IgD-negative memory B cell (primary cell): ENCODE data around the gene PPP1CA. TPM values are rescaled to one million over a fixed set of nuclear protein-coding genes. Genes with fewer than 3 reads are reported as not detected.
A peak's percentile ranks its signal among the peaks of the same experiment; 100 is the strongest.

Experiments used
- H3K27ac Mint-ChIP-seq, 3 donors: one replicate each; pipeline ENCODE4 v1.8.0; 2020 to 2022; ENCODE audit warnings: mild to moderate bottlenecking in 3 of 3, mixed read lengths in 3 of 3, moderate library complexity in 1 of 3
- H3K27me3 Mint-ChIP-seq: one replicate; pipeline ENCODE4 v1.8.0; 2021; ENCODE audit warnings: mixed read lengths
- H3K36me3 Mint-ChIP-seq: one replicate; pipeline ENCODE4 v1.8.0; 2020; ENCODE audit warnings: mild to moderate bottlenecking, mixed read lengths
- H3K4me1 Mint-ChIP-seq, 3 donors: one replicate each; pipeline ENCODE4 v1.8.0; 2020 to 2022; ENCODE audit warnings: mixed read lengths in 3 of 3, mild to moderate bottlenecking in 1 of 3
- H3K4me3 Mint-ChIP-seq, 4 donors: one replicate each; pipeline ENCODE4 v1.8.0; 2020 to 2022; ENCODE audit warnings: mild to moderate bottlenecking in 4 of 4, mixed read lengths in 4 of 4, moderate library complexity in 3 of 4
- H3K9me3 Mint-ChIP-seq, 3 donors: one replicate each; pipeline ENCODE4 v1.8.0; 2020 to 2021; ENCODE audit warnings: mixed read lengths in 3 of 3, mild to moderate bottlenecking in 1 of 3
- polyA plus RNA-seq: library from polyadenylated mRNA; unstranded; fragments of 300-500 nt; fragmentation: Illumina TruSeq; gene quantifications from one replicate; pipeline ENCODE4 v1.2.3, GENCODE V29; 2021

Gene PPP1CA
- polyA plus RNA-seq, 1 donor from 2014 or later: 546 TPM

- H3K4me3 Mint-ChIP-seq: peak overlapping the region; percentile 80 to 93 (median 92)
- peaks cover 37 to 53% (median 52%) of the 10 kb centered on the region in 3 donors for H3K4me1 Mint-ChIP-seq
- H3K27me3 Mint-ChIP-seq: peaks cover 3% of the 10 kb centered on the region
- no peaks in the 10 kb centered on the region for H3K9me3 Mint-ChIP-seq
- H3K27ac Mint-ChIP-seq: peak overlapping the region; percentile 89 to 96 (median 91)
- peaks cover 1% of the 10 kb centered on the region for H3K36me3 Mint-ChIP-seq
Observed at GRCh38 chr11:67416416-67417335, 15.0 kb upstream of the PPP1CA start.

GRCh38 chr11:67415501-67416304 is 14.0 kb upstream of the PPP1CA start, which contains the start of gene CARNS1:
Gene CARNS1, plus strand, starts transcription at chr11:67415678. Its CDS starts 522 bp downstream, at chr11:67416200.
- Mint-ChIP-seq H3K36me3 (no peaks in the 10 kb centered on the region), H3K4me1 (peaks cover 43 to 56% (median 55%) of the 10 kb centered on the region in 3 donors), H3K4me3 (peak within 1 kb of the TSS; percentile 86 to 94 (median 92)), H3K9me3 (no peaks in the 10 kb centered on the region), H3K27me3 (peaks cover 3% of the 10 kb centered on the region), H3K27ac (peak within 1 kb of the TSS; percentile 91 to 96 (median 91))

GRCh38 chr11:67413266-67413849 is 11.7 kb upstream of the PPP1CA start:
- Mint-ChIP-seq H3K4me3 (peak overlapping the region in 3 of 4 donors; percentile 78 to 94 (median 87)), H3K4me1 (peaks cover 55 to 60% (median 58%) of the 10 kb centered on the region in 3 donors), H3K9me3 (no peaks in the 10 kb centered on the region), H3K27me3 (peaks cover 3% of the 10 kb centered on the region), H3K27ac (peak overlapping the region; percentile 68 to 100 (median 82)), H3K36me3 (peaks cover 2% of the 10 kb centered on the region)

- Mint-ChIP-seq H3K36me3 (peaks cover 4% of the 10 kb centered on the region), H3K4me1 (peaks cover 59 to 60% (median 60%) of the 10 kb centered on the region in 3 donors), H3K27me3 (peaks cover 3% of the 10 kb centered on the region), H3K4me3 (peak overlapping the region in 3 of 4 donors; percentile 78 to 94 (median 84)), H3K27ac (peak overlapping the region; percentile 68 to 100 (median 82)), H3K9me3 (no peaks in the 10 kb centered on the region)
Observed at GRCh38 chr11:67412495-67413179, 11.0 kb upstream of the PPP1CA start.

GRCh38 chr11:67411785-67412152 is 10.1 kb upstream of the PPP1CA start:
- peak overlapping the region in 1 of 3 donors; percentile 100 for H3K27ac Mint-ChIP-seq
- peaks cover 3% of the 10 kb centered on the region for H3K27me3 Mint-ChIP-seq
- peaks cover 9% of the 10 kb centered on the region for H3K36me3 Mint-ChIP-seq
- peak overlapping the region in 3 of 4 donors; percentile 80 to 100 (median 87) for H3K4me3 Mint-ChIP-seq
- no peaks in the 10 kb centered on the region for H3K9me3 Mint-ChIP-seq
- H3K4me1 Mint-ChIP-seq: peaks cover 61 to 65% (median 63%) of the 10 kb centered on the region in 3 donors

GRCh38 chr11:67410984-67411784 is 9.5 kb upstream of the PPP1CA start:
- peaks cover 57 to 62% (median 58%) of the 10 kb centered on the region in 3 donors for H3K4me1 Mint-ChIP-seq
- no peaks in the 10 kb centered on the region for H3K9me3 Mint-ChIP-seq
- peak overlapping the region; percentile 30 to 100 (median 88) for H3K4me3 Mint-ChIP-seq
- H3K27me3 Mint-ChIP-seq: peaks cover 3% of the 10 kb centered on the region
- H3K27ac Mint-ChIP-seq: peak overlapping the region; percentile 80 to 100 (median 96)
- H3K36me3 Mint-ChIP-seq: peaks cover 9% of the 10 kb centered on the region

GRCh38 chr11:67410369-67410831 is 8.7 kb upstream of the PPP1CA start:
- H3K9me3 Mint-ChIP-seq: no peaks in the 10 kb centered on the region
- peaks cover 3% of the 10 kb centered on the region for H3K27me3 Mint-ChIP-seq
- peak overlapping the region; percentile 90 to 100 (median 94) for H3K4me3 Mint-ChIP-seq
- H3K4me1 Mint-ChIP-seq: peaks cover 56 to 62% (median 59%) of the 10 kb centered on the region in 3 donors
- H3K36me3 Mint-ChIP-seq: peaks cover 9% of the 10 kb centered on the region
- H3K27ac Mint-ChIP-seq: peak overlapping the region; percentile 93 to 100 (median 96)

GRCh38 chr11:67409781-67410368 is 8.2 kb upstream of the PPP1CA start:
- H3K4me1 Mint-ChIP-seq: peaks cover 56 to 63% (median 59%) of the 10 kb centered on the region in 3 donors
- peaks cover 9% of the 10 kb centered on the region for H3K36me3 Mint-ChIP-seq
- peak overlapping the region; percentile 90 to 100 (median 94) for H3K4me3 Mint-ChIP-seq
- no peaks in the 10 kb centered on the region for H3K9me3 Mint-ChIP-seq
- peak overlapping the region; percentile 96 to 100 (median 96) for H3K27ac Mint-ChIP-seq
- H3K27me3 Mint-ChIP-seq: peaks cover 3% of the 10 kb centered on the region

GRCh38 chr11:67409261-67409666 is 7.6 kb upstream of the PPP1CA start:
- Mint-ChIP-seq H3K4me3 (peak overlapping the region; percentile 80 to 100 (median 94)), H3K27me3 (peaks cover 3% of the 10 kb centered on the region), H3K4me1 (peaks cover 56 to 63% (median 61%) of the 10 kb centered on the region in 3 donors), H3K9me3 (no peaks in the 10 kb centered on the region), H3K36me3 (peaks cover 9% of the 10 kb centered on the region), H3K27ac (peak overlapping the region; percentile 96 to 100 (median 96))

GRCh38 chr11:67408437-67409200 is 7.0 kb upstream of the PPP1CA start:
- Mint-ChIP-seq H3K36me3 (peaks cover 9% of the 10 kb centered on the region), H3K9me3 (no peaks in the 10 kb centered on the region), H3K27me3 (peaks cover 3% of the 10 kb centered on the region), H3K4me1 (peaks cover 56 to 63% (median 63%) of the 10 kb centered on the region in 3 donors), H3K4me3 (peak overlapping the region; percentile 90 to 100 (median 96)), H3K27ac (peak overlapping the region; percentile 92 to 100 (median 95))

GRCh38 chr11:67407688-67408163 is 6.1 kb upstream of the PPP1CA start:
- Mint-ChIP-seq H3K36me3 (peaks cover 9% of the 10 kb centered on the region), H3K27me3 (peaks cover 2% of the 10 kb centered on the region), H3K27ac (peak overlapping the region; percentile 92 to 100 (median 95)), H3K4me1 (peaks cover 50 to 56% (median 55%) of the 10 kb centered on the region in 3 donors), H3K9me3 (no peaks in the 10 kb centered on the region), H3K4me3 (peak overlapping the region; percentile 77 to 100 (median 96))
